Ovary (tissue), 3 donors: Measurements from ENCODE around the gene CFAP299.

Experiments used
- CTCF ChIP-seq, 3 donors: fragments of 450-650 bp in 2 of 3; fragments of 200-600 bp in 1 of 3; IDR thresholded peaks; one replicate each; pipeline versions ENCODE4 v1.5.1 to v1.8.0; 2016 to 2022; ENCODE audit warnings: antibody characterized with exemption in 3 of 3, mild to moderate bottlenecking in 1 of 3
- EP300 ChIP-seq: sonication (generic); formaldehyde crosslinking; IDR thresholded peaks from one replicate; pipeline ENCODE4 v1.6.1; 2017; ENCODE audit warnings: antibody characterized with exemption
- POLR2A ChIP-seq: fragments of 450-650 bp; IDR thresholded peaks from one replicate; pipeline ENCODE4 v1.6.1; 2017; ENCODE audit warnings: antibody characterized with exemption, mild to moderate bottlenecking, moderate library complexity
- donor health status: DM: no; HTN: no; CAD: no.

GRCh38 chr4:80680934-80681333 lies 345.4 kb downstream of the CFAP299 start:
- TF ChIP-seq CTCF (IDR thresholded peaks at IDR 0.05) (no peak), POLR2A (no peak), EP300 (no peak)
